Peyer's patch (tissue), 4 donors: ENCODE measurements around the gene PPP2R2D.

Source experiments
- POLR2A ChIP-seq, 2 donors: fragments of 450-650 bp; IDR thresholded peaks; one replicate each; pipeline ENCODE4 v1.5.1; 2017; ENCODE audit warnings: antibody characterized with exemption in 2 of 2, mild to moderate bottlenecking in 2 of 2, moderate library complexity in 2 of 2
- TF ChIP-seq, protein P1 (sequence below), 6 experiments: fragments of 450-650 bp in 4 of 6; fragments of 200-600 bp in 2 of 6; sonication (generic) in 1 of 6; IDR thresholded peaks; one replicate each; pipeline ENCODE4 v1.5.1; 2017 to 2019; ENCODE audit warnings: antibody characterized with exemption in 6 of 6, mild to moderate bottlenecking in 3 of 6, moderate library complexity in 1 of 6

DNA sequence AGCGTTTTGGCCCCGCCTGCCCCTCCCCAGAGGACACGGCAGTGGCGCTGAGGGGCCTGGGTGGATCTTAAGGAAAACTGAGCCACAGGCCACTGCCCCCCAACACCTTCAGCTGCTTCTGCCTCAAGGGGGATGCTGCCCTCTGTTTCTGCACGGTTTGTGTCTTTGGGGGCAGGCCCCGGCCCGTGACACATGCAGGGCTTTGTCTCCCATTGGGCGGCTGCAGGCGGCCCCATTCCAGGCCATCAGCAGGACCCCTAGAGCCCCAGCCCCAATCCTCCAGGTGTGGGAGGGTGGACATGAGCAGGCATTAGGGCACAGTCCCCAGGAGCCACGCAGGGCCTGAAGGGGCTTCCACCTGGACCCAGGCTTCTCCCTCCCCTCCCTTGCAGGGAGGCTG, 25.3 kb upstream of the PPP2R2D start:
- TF ChIP-seq, protein P1, sequence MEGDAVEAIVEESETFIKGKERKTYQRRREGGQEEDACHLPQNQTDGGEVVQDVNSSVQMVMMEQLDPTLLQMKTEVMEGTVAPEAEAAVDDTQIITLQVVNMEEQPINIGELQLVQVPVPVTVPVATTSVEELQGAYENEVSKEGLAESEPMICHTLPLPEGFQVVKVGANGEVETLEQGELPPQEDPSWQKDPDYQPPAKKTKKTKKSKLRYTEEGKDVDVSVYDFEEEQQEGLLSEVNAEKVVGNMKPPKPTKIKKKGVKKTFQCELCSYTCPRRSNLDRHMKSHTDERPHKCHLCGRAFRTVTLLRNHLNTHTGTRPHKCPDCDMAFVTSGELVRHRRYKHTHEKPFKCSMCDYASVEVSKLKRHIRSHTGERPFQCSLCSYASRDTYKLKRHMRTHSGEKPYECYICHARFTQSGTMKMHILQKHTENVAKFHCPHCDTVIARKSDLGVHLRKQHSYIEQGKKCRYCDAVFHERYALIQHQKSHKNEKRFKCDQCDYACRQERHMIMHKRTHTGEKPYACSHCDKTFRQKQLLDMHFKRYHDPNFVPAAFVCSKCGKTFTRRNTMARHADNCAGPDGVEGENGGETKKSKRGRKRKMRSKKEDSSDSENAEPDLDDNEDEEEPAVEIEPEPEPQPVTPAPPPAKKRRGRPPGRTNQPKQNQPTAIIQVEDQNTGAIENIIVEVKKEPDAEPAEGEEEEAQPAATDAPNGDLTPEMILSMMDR (IDR thresholded peaks at IDR 0.05) = no peak
- no peak for TF ChIP-seq POLR2A (IDR thresholded peaks at IDR 0.05)
